ENCODE data around the gene ZMYND8. TPM values are rescaled to one million over a fixed set of nuclear protein-coding genes. Genes with fewer than 3 reads are reported as not detected.

The ZMYND8 gene
- total RNA-seq, 3 donors from 2014 or later (not counting 1 experiment from before 2014, with no cell fraction given) = 57.6 to 72.6 (median 69.8) TPM

GRCh38 chr20:47325242-47325641 lies 31.3 kb downstream of the ZMYND8 start:
- peaks cover 10% of the 10 kb centered on the region for H3K36me3 ChIP-seq (ENCODE audit: control insufficient read depth, insufficient read depth, low read length)
- peak overlapping the region; percentile 20 to 31 for H3K27ac Mint-ChIP-seq
- H3K4me3 ChIP-seq (ENCODE audit: low read length) = no peak overlapping the region
- H3K36me3 Mint-ChIP-seq = no peaks in the 10 kb centered on the region
- 100% methylated on average over 6 of the region's 6 CpGs for WGBS (ENCODE audit: insufficient coverage)
- no peaks in the 10 kb centered on the region for H3K27me3 Mint-ChIP-seq (ENCODE audit: low read depth in 2 of 2)
- TF ChIP-seq CTCF (IDR thresholded peaks at IDR 0.05) = no peak
- H3K9me3 ChIP-seq (ENCODE audit: control insufficient read depth, insufficient read depth, low read length) = no peaks in the 10 kb centered on the region
- no peak overlapping the region for H3K27ac ChIP-seq (ENCODE audit: low read length)
- H3K27me3 ChIP-seq (ENCODE audit: control insufficient read depth, insufficient read depth, low read length) = no peaks in the 10 kb centered on the region
- no peak overlapping the region for H3K4me3 Mint-ChIP-seq
- peaks cover 2% of the 10 kb centered on the region for H3K4me1 ChIP-seq (ENCODE audit: control insufficient read depth, insufficient read depth, low read length)
- H3K9me3 Mint-ChIP-seq = no peaks in the 10 kb centered on the region
- no peak for ATAC-seq
- no peak for DNase-seq
- intact Hi-C loops (cut with micrococcal nuclease) = no loop called here
- peaks cover 41 to 50% of the 10 kb centered on the region in 2 donors for H3K4me1 Mint-ChIP-seq

GRCh38 chr20:47320990-47321805 lies 35.3 kb downstream of the ZMYND8 start:
- H3K27me3 ChIP-seq (ENCODE audit: control insufficient read depth, insufficient read depth, low read length) = no peaks in the 10 kb centered on the region
- Mint-ChIP-seq H3K4me1 (peaks cover 65 to 67% of the 10 kb centered on the region in 2 donors), H3K9me3 (no peaks in the 10 kb centered on the region), H3K4me3 (no peak overlapping the region), H3K36me3 (no peaks in the 10 kb centered on the region), H3K27ac (peak overlapping the region; percentile 83 to 87), H3K27me3 (ENCODE audit: low read depth in 2 of 2) (no peaks in the 10 kb centered on the region)
- ATAC-seq = no peak
- no peak overlapping the region for H3K27ac ChIP-seq (ENCODE audit: low read length)
- H3K36me3 ChIP-seq (ENCODE audit: control insufficient read depth, insufficient read depth, low read length) = peaks cover 3% of the 10 kb centered on the region
- TF ChIP-seq CTCF (IDR thresholded peaks at IDR 0.05) = no peak
- WGBS (ENCODE audit: insufficient coverage) = 90% methylated on average over 5 of the region's 7 CpGs
- intact Hi-C loops (cut with micrococcal nuclease) = no loop called here
- no peaks in the 10 kb centered on the region for H3K9me3 ChIP-seq (ENCODE audit: control insufficient read depth, insufficient read depth, low read length)
- no peak for DNase-seq
- H3K4me3 ChIP-seq (ENCODE audit: low read length) = no peak overlapping the region
- peaks cover 41% of the 10 kb centered on the region for H3K4me1 ChIP-seq (ENCODE audit: control insufficient read depth, insufficient read depth, low read length)

GRCh38 chr20:47319517-47320252 lies 36.8 kb downstream of the ZMYND8 start:
- peaks cover 42% of the 10 kb centered on the region for H3K4me1 ChIP-seq (ENCODE audit: control insufficient read depth, insufficient read depth, low read length)
- Mint-ChIP-seq H3K36me3 (no peaks in the 10 kb centered on the region), H3K9me3 (no peaks in the 10 kb centered on the region), H3K27ac (peak overlapping the region; percentile 83 to 87), H3K27me3 (ENCODE audit: low read depth in 2 of 2) (no peaks in the 10 kb centered on the region), H3K4me1 (peaks cover 65 to 75% of the 10 kb centered on the region in 2 donors), H3K4me3 (peak overlapping the region; percentile 37)
- intact Hi-C loops (cut with micrococcal nuclease) = loop anchor here (5.0 kb wide), 1 partner anchor 38 kb away; the partner anchor contains the start of gene ZMYND8
- H3K4me3 ChIP-seq (ENCODE audit: low read length) = no peak overlapping the region
- no peak for DNase-seq
- H3K9me3 ChIP-seq (ENCODE audit: control insufficient read depth, insufficient read depth, low read length) = no peaks in the 10 kb centered on the region
- TF ChIP-seq CTCF (IDR thresholded peaks at IDR 0.05) = no peak
- ATAC-seq = no peak
- H3K27me3 ChIP-seq (ENCODE audit: control insufficient read depth, insufficient read depth, low read length) = no peaks in the 10 kb centered on the region
- H3K27ac ChIP-seq (ENCODE audit: low read length) = no peak overlapping the region
- H3K36me3 ChIP-seq (ENCODE audit: control insufficient read depth, insufficient read depth, low read length) = no peaks in the 10 kb centered on the region
- 76% methylated on average over 17 of the region's 17 CpGs for WGBS (ENCODE audit: insufficient coverage)
